ENCODE measurements around the gene PHPT1. TPM values are rescaled to one million over a fixed set of nuclear protein-coding genes. Genes with fewer than 3 reads are reported as not detected.

Gene PHPT1
- total RNA-seq, 4 donors from 2014 or later, result 42.6 to 71.0 (median 66.7) TPM

DNA sequence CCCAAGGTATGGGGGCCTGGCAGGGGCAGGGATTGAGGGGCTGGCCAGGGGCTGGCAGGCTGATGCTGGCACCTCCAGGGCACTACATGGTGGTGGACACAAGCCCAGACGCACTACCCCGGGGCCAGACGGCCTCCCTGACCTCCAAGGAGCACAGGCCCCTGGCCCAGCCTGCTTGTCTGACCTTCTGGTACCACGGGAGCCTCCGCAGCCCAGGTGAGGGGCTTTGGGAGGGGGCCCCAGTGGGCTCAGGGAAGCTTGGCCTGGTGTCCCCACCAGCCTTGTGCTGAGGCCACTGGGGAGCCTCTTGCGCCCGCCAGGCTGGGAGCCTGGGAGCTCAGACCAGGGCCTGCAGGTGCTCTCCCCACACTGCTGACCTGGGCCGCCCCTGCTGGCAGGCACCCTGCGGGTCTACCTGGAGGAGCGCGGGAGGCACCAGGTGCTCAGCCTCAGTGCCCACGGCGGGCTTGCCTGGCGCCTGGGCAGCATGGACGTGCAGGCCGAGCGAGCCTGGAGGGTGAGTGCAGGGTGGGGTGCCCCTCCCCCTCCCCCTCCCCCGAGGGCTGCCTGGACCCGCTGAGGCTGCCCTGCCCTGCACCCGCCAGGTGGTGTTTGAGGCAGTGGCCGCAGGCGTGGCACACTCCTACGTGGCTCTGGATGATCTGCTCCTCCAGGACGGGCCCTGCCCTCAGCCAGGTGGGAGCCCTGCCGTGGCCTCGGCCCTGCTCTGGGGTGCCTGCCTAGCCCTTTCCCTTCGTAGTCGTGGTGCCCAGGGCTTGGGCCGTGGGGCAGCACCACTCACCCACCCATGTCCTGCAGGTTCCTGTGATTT is 8.6 kb downstream of the PHPT1 start:
- 75 to 77% methylated on average over 18 to 23 of the region's 29 CpGs for WGBS, 2 donors

DNA sequence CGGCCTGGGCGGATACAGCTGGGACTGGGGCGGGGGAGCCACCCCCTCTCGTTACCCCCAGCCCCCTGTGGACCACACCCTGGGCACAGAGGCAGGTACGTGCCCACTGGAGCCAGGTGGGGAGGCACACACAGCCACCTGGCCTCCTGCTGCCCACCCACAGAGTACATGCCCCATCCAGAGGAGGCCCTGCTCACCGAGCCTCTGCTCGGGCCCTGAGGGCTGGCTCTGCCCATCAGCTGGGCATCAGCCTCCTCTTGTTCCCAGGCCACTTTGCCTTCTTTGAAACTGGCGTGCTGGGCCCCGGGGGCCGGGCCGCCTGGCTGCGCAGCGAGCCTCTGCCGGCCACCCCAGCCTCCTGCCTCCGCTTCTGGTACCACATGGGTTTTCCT is 9.2 kb downstream of the PHPT1 start:
- H3K9me3 ChIP-seq, result no peaks in the 10 kb centered on the region
- H3K4me3 ChIP-seq, result no peak overlapping the region
- H3K36me3 ChIP-seq, result peaks cover 4 to 51% (median 9%) of the 10 kb centered on the region in 3 donors
- peaks cover 0 to 29% (median 7%) of the 10 kb centered on the region in 4 donors for H3K4me1 ChIP-seq
- TF ChIP-seq, protein P1, sequence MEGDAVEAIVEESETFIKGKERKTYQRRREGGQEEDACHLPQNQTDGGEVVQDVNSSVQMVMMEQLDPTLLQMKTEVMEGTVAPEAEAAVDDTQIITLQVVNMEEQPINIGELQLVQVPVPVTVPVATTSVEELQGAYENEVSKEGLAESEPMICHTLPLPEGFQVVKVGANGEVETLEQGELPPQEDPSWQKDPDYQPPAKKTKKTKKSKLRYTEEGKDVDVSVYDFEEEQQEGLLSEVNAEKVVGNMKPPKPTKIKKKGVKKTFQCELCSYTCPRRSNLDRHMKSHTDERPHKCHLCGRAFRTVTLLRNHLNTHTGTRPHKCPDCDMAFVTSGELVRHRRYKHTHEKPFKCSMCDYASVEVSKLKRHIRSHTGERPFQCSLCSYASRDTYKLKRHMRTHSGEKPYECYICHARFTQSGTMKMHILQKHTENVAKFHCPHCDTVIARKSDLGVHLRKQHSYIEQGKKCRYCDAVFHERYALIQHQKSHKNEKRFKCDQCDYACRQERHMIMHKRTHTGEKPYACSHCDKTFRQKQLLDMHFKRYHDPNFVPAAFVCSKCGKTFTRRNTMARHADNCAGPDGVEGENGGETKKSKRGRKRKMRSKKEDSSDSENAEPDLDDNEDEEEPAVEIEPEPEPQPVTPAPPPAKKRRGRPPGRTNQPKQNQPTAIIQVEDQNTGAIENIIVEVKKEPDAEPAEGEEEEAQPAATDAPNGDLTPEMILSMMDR (IDR thresholded peaks at IDR 0.05), result no peak
- TF ChIP-seq POLR2A (IDR thresholded peaks at IDR 0.05), result no peak
- TF ChIP-seq EP300 (IDR thresholded peaks at IDR 0.05), result no peak
- H3K27me3 ChIP-seq, result no peaks in the 10 kb centered on the region
- 88 to 92% methylated on average over 6 to 10 of the region's 15 CpGs for WGBS, 2 donors
- no peak for DNase-seq (ENCODE audit: low spot score in 2 of 2)
- peak overlapping the region in 1 of 4 donors; percentile 70 for H3K27ac ChIP-seq

More for the DNA sequence above, 8.6 kb downstream of the PHPT1 start:
- Histone ChIP-seq H3K27ac (peak overlapping the region in 1 of 4 donors; percentile 70), H3K4me3 (no peak overlapping the region), H3K36me3 (peaks cover 0 to 44% (median 4%) of the 10 kb centered on the region in 3 donors), H3K27me3 (no peaks in the 10 kb centered on the region), H3K9me3 (no peaks in the 10 kb centered on the region), H3K4me1 (peaks cover 0 to 24% (median 7%) of the 10 kb centered on the region in 4 donors)
- TF ChIP-seq POLR2A (IDR thresholded peaks at IDR 0.05) (no peak), EP300 (IDR thresholded peaks at IDR 0.05) (no peak)
- DNase-seq (ENCODE audit: low spot score in 2 of 2), result no peak

DNA sequence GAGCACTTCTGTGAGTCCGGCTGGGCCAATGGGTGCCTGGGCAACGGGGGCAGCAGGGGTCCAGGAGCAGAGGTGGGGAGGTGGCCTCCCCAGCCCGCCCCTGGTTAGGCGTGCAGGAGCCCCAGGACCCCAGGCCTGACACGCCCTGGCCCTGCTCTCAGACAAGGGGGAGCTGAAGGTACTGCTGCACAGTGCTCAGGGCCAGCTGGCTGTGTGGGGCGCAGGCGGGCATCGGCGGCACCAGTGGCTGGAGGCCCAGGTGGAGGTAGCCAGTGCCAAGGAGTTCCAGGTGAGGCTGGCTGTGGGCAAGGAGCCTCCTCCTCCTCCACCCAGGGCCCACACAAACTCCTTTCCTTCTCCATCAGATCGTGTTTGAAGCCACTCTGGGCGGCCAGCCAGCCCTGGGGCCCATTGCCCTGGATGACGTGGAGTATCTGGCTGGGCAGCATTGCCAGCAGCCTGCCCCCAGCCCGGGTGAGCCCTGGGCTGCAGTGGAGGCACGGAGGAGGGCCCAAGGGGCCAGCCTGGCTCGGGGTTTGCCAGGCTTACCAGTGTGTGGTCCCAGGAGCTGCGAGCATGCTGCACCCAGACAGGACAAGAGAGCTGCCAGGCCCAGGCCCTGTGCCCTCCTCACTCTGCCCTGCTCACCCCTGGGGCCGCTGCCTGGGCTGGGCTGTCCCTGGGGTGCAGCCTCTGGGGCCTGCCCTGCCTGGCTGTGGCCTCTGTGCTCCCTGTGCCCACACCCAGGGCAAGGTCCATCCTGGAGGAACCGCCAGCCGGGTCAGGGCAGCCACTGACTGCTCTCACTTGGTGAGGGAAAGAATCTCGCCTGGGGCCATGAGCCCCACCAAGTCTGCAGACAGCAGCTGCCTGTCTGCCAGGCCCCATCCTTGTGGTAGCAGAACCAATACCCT is 9.9 kb downstream of the PHPT1 start:
- Histone ChIP-seq H3K9me3 (no peaks in the 10 kb centered on the region), H3K27me3 (no peaks in the 10 kb centered on the region), H3K4me3 (no peak overlapping the region), H3K4me1 (peaks cover 0 to 36% (median 7%) of the 10 kb centered on the region in 4 donors), H3K36me3 (peaks cover 7 to 56% (median 9%) of the 10 kb centered on the region in 3 donors), H3K27ac (peak overlapping the region in 3 of 4 donors; percentile 34 to 70 (median 35))
- DNase-seq (ENCODE audit: low spot score in 2 of 2), result no peak
- WGBS, 2 donors, result 42 to 64% methylated on average over 8 to 13 of the region's 20 CpGs
- TF ChIP-seq EP300 (IDR thresholded peaks at IDR 0.05) (no peak), POLR2A (IDR thresholded peaks at IDR 0.05) (no peak)
- TF ChIP-seq, protein P1 (IDR thresholded peaks at IDR 0.05), result no peak

DNA sequence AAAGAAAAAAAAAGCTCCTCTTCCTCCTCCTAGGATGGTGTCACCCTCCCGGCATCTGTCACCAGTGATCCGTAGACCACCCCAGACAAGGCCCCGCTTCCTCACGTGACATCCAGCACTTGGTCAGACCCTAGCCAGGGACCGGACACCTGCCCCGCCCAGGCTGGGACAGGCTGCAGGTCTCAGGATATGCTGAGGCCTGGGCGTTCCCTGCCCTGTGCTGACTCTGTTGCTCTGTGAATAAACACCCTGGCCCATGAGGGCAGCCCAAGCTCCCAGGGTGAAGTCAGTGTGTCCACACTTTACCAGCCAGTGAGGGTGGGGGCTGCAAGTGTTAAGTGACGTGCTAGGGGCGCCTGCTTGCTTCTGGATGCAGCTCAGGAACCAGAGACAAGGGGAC is 11.3 kb downstream of the PHPT1 start:
- WGBS, 2 donors, result 81 to 88% methylated on average over 9 of the region's 9 CpGs
- Histone ChIP-seq H3K27ac (peak overlapping the region in 1 of 4 donors; percentile 70), H3K9me3 (no peaks in the 10 kb centered on the region), H3K4me3 (no peak overlapping the region), H3K4me1 (peaks cover 3 to 48% (median 19%) of the 10 kb centered on the region in 4 donors), H3K27me3 (no peaks in the 10 kb centered on the region), H3K36me3 (peaks cover 7 to 53% (median 9%) of the 10 kb centered on the region in 3 donors)
- no peak for TF ChIP-seq EP300 (IDR thresholded peaks at IDR 0.05)
- TF ChIP-seq, protein P1 (IDR thresholded peaks at IDR 0.05), result no peak
- no peak for TF ChIP-seq POLR2A (IDR thresholded peaks at IDR 0.05)
- DNase-seq (ENCODE audit: low spot score in 2 of 2), result no peak
